Neural progenitor cell (in vitro differentiated cells): ENCODE measurements around the gene HAUS8.

ENCODE experiments used
- CTCF ChIP-seq: fragments of 200-600 bp; sonication (generic); IDR thresholded peaks from 2 replicates; pipeline ENCODE4 v1.5.1; 2017; ENCODE audit warnings: antibody characterized with exemption, mild to moderate bottlenecking
- EZH2 ChIP-seq: fragments of 200-600 bp; sonication (generic); IDR thresholded peaks from 2 replicates; pipeline ENCODE4 v1.6.1; 2017; ENCODE audit warnings: antibody characterized with exemption, mild to moderate bottlenecking, moderate library complexity

DNA sequence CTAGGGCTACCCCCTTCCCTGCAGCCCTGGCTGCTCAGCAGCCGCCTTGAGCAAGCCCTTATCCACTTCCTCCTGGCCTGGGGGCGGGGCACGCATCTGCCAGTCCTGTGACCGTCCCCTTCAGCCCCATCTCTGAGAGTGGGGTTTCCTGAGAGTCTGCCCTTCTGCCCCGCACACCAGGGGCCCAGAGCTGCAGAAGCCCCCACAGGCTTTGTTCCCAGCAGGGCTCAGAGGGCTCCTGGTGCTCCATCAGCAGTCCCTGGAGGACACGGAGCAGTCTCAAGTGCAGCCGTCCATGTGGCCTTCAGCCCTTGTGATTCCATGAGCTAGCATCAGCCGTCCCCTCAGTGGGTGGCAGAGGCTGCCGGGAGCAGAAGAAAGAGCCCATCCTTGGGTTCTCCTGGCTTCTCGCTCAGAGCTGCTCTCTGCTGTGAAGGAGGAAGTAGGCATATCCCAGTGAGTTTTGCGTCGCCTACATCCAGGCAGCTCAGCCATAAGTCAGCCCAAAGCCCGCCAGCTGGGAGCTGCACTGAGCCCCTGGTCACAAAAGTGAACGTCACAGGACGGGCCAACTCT, 16.6 kb upstream of the HAUS8 start:
- TF ChIP-seq CTCF (no peak), EZH2 (no peak)
